Activated T-cell treated with anti-CD3 and anti-CD28 coated beads for 48 hours (primary cell): ENCODE results near the gene TAF7L.
"Not testable (repeated sequence)": the region's sequence is repeated elsewhere in the genome, so short reads cannot be mapped to it uniquely, and the experiment has no call there.

Source experiments
- DNase-seq: peaks from one replicate; pipeline ENCODE4 v3.0.0-alpha.2; 2020; ENCODE audit warnings: low read depth

Gene TAF7L

GRCh38 chrX:101290957-101291603 lies at the start of gene TAF7L:
TAF7L (minus strand) TSS chrX:101291334; CDS start chrX:101287543, 3,791 bp downstream.
- DNase-seq = no peak

- DNase-seq = no peak
These were observed 46.7 kb upstream of the TAF7L start for GRCh38 chrX:101337776-101338271.

- DNase-seq = not testable (repeated sequence)
These were observed 43.2 kb upstream of the TAF7L start for GRCh38 chrX:101334310-101334709.

- not testable (repeated sequence) for DNase-seq
These were observed 35.5 kb upstream of the TAF7L start for GRCh38 chrX:101326600-101326999.

GRCh38 chrX:101303790-101304189 lies 12.7 kb upstream of the TAF7L start:
- DNase-seq = no peak

- DNase-seq = not testable (repeated sequence)
These were observed 4.5 kb upstream of the TAF7L start for GRCh38 chrX:101295603-101296002.

GRCh38 chrX:101287402-101287801 lies 3.7 kb downstream of the TAF7L start:
- DNase-seq = no peak

- no peak for DNase-seq
These were observed 14.9 kb downstream of the TAF7L start for GRCh38 chrX:101276238-101276637.

GRCh38 chrX:101274198-101274597 lies 16.9 kb downstream of the TAF7L start:
- no peak for DNase-seq

GRCh38 chrX:101265869-101266428 lies 25.2 kb downstream of the TAF7L start:
- DNase-seq = no peak

GRCh38 chrX:101263766-101264165 lies 27.4 kb downstream of the TAF7L start:
- no peak for DNase-seq

GRCh38 chrX:101262590-101262989 lies 28.5 kb downstream of the TAF7L start:
- no peak for DNase-seq

GRCh38 chrX:101260435-101260834 lies 30.7 kb downstream of the TAF7L start:
- DNase-seq = no peak

- DNase-seq = no peak
These were observed 32.9 kb downstream of the TAF7L start for GRCh38 chrX:101258259-101258581.

GRCh38 chrX:101257448-101258258 lies 33.5 kb downstream of the TAF7L start:
- DNase-seq = no peak

- no peak for DNase-seq
These were observed 38.5 kb downstream of the TAF7L start for GRCh38 chrX:101252634-101253033.

- DNase-seq = no peak
These were observed 49.6 kb downstream of the TAF7L start for GRCh38 chrX:101241531-101241930.

- no peak for DNase-seq
These were observed 54.1 kb downstream of the TAF7L start for GRCh38 chrX:101237041-101237440.

GRCh38 chrX:101232316-101232715 lies 58.8 kb downstream of the TAF7L start:
- no peak for DNase-seq

- DNase-seq = no peak
These were observed 60.1 kb downstream of the TAF7L start for GRCh38 chrX:101231080-101231479.

- DNase-seq = no peak
These were observed 60.5 kb downstream of the TAF7L start for GRCh38 chrX:101230636-101231035.

- DNase-seq = no peak
These were observed 62.0 kb downstream of the TAF7L start for GRCh38 chrX:101229170-101229569.

- no peak for DNase-seq
These were observed 67.9 kb downstream of the TAF7L start for GRCh38 chrX:101223226-101223625.
